HG02798 (cell line): ENCODE results near the gene MRPL19.
"Not testable (repeated sequence)": the region's sequence is repeated elsewhere in the genome, so short reads cannot be mapped to it uniquely, and the experiment has no call there.

ENCODE experiments used
- ATAC-seq: cut with Tn5 transposase; IDR thresholded peaks from one replicate; pipeline ENCODE4 v1.9.1; 2021; ENCODE audit warnings: mild to moderate bottlenecking; ENCODE audit not compliant: unreplicated experiment, poor library complexity

Gene MRPL19

GRCh38 chr2:75656563-75656962 is 10.0 kb downstream of the MRPL19 start:
- no peak for ATAC-seq

DNA sequence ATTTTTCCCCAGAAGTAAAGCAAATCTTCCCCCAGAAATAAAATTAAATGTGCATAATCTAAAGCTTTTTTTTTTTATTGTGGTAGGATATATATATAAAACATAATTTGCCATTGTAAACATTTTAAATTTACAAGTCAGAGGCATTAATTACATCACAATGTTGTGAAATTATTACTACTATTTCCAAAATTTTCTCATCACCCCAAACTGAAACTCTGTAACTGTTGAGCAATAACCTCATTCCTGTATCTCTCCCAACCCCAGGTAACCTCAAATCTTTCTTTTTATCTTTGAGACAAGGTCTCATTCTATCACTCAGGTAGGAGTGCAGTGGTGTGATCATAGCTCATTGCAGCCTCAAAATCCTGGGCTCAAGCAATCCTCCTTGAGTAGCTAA is 11.2 kb downstream of the MRPL19 start:
- no peak for ATAC-seq

GRCh38 chr2:75666911-75667310 is 20.3 kb downstream of the MRPL19 start:
- no peak for ATAC-seq

- ATAC-seq = no peak
Observed at GRCh38 chr2:75667884-75668283, 21.3 kb downstream of the MRPL19 start.

- ATAC-seq = not testable (repeated sequence)
Observed at GRCh38 chr2:75675423-75675822, 28.8 kb downstream of the MRPL19 start.

GRCh38 chr2:75675908-75676307 is 29.3 kb downstream of the MRPL19 start:
- no peak for ATAC-seq

DNA sequence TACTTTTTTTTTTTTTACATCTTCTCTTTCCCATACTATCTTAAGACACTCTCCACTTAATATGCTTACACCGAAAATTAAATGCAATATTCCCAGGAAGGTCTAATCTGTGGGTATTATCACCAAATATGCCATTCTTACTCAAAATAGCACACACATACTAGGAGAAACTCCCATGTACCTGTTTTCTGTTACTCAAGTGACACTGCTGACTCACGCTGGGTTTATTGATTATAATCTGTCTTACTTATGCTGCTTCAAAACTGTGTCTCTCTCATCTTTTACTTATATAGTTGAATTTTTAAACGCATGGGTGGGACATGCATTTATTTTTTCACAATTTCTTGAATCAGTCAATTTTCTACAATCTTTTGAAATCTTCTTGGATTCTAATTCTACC is 29.9 kb downstream of the MRPL19 start:
- no peak for ATAC-seq

DNA sequence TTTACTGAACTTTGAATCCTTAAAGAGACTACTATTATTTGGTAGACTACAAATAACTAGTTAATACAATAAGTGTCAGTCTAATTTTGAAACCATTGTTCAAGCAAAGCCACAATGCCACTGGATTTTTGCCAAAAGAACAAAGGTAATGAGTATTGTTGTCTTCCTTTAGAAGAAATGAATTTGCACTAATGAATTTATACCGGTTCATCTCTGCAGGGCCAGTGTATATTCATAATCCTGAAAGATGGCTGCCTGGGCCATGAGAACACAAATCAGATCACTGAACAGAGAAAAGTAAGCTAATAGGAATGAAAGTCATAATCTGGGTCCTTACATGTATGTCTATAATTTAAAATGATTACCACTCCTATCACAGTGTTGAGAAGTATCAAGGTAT is 33.0 kb downstream of the MRPL19 start:
- no peak for ATAC-seq

GRCh38 chr2:75680402-75680801 is 33.8 kb downstream of the MRPL19 start:
- no peak for ATAC-seq

DNA sequence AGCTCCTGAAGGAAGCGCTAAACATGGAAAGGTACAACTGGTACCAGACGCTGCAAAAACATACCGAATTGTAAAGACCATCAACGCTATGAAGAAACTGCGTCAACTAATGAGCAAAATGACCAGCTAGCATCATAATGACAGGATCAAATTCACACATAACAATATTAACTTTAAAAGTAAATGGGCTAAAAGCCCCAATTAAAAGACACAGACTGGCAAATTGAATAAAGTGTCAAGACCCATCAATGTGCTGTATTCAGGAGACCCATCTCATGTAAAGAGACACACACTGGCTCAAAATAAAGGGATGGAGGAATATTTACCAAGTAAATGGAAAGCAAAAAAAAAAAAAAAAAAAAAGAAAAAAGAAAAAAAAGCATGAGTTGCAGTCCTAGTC is 36.8 kb downstream of the MRPL19 start:
- not testable (repeated sequence) for ATAC-seq

DNA sequence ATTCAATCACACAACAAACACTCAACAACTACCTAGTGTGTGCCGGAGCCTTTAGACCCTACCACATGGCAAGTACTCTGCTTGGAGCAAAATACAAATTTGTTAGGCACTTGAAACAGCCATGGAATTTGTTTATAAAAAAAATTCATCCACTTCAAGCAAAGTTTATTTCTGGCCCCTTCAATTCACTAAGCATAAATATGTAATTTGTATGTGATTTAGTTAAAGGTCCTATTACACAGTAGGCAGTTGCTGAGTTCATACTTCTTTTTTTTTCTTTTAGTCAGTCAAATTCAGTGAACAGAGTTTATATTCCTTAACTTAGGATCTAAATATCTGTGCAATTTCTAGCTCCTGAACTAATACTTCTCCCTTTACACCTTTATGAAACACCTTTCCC is 41.6 kb downstream of the MRPL19 start:
- ATAC-seq = no peak

- ATAC-seq = no peak
Observed at GRCh38 chr2:75698918-75699317, 52.3 kb downstream of the MRPL19 start.

GRCh38 chr2:75702593-75702992 is 56.0 kb downstream of the MRPL19 start:
- ATAC-seq = no peak

DNA sequence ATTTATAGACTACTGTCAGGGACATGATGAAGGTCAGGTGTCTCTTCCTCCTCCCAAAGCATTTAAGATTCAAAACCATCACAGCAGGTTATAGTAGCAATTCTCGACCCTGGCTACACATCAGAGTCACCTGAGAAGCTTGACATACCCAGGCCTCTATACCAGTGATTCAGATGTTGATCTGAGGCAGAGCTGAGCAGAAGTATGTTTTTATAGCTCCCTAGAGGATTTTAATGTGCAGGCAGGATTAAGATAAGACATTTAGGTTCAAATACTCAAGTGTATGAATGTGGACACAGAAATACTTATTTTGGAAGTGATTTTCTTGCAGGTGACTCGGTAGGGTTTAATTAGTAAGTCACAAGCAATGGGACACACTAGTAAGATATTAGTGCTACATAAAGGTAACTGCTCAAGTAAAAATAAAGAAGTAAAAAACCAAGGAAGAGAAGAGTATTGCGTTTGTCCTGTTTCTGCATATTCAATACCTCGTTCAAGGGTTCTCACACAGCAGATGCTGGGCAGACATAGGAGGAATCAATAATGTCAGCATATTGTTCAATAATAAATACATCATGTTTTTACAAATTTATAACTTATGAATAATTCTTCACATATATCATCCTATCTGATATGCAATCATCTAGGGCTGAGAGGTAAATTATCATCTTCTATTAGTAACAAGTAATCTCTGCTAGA is 57.2 kb downstream of the MRPL19 start:
- ATAC-seq = no peak

- no peak for ATAC-seq
Observed at GRCh38 chr2:75705921-75706320, 59.3 kb downstream of the MRPL19 start.

DNA sequence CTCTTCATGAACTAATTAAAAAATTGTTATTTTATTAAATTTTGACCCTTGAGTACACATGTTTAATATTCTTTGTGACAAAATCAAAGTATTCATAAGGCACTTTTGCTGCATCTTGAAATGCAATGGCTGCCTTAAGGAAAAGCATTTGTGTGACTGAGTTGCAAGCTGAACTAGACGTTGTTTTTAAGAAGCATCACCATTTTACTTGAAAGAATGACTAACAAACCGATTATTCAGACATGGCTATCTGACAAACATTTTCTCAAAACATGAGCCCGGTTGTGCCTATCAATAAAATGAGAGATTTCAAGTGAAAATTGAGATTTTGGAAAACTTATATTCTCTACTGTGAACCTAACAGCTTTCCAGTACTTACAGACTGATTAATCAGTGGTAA is 61.3 kb downstream of the MRPL19 start:
- no peak for ATAC-seq

GRCh38 chr2:75709297-75709696 is 62.7 kb downstream of the MRPL19 start:
- no peak for ATAC-seq

DNA sequence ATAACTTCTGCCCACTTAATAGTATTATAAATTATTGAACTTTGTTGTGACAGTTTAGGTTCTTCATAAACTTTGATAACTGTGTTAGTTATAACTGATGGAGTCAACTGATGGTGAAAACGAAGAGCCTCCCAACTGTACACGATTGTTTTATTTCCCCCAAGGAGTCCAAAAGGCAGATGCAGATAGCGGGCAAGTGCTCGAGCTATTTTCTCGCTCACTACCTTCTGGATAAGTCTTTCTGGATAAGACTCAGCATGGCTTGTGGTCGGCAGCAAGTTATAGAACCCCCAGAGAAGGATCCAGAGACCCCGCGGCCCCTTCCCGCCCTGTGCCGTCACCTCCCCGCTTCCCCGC is 63.6 kb downstream of the MRPL19 start:
- ATAC-seq = no peak

DNA sequence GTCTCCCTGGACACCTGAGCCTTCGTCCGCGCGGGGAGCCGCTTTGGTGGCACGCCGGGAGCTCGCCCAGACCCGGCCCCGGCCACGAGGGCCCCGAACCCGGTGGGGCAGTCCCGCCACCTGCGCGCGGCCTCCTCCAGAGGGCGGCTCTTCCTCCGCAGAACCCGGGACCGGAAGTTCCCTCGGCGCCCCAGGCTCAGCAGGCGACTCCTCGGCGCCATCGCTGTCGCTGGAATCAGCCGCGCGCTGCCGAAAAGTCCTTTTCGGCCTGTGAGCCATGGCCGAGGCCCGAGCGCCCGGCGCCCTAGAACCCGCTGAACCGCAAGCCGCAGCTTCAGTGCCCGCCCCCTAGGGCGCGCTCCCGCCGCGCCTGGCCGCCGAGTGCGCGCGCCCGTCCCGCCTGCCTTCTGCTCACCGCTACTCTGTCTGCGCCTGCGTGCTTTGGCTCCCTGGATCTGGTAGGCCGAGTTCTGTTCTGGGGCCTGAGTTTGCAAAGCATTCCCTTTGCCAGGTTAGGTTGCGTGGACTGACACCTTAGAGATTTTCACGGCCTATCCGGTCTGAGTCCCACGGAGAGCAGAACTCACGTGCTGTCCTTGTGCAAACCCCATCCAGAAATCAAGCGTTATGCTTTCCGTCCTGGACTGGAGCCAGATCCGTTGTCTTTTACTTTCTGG is 64.1 kb downstream of the MRPL19 start, which contains the start of gene GCFC2:
TSS of gene GCFC2 (minus strand) at position 339 of the 677 bp plus-strand sequence. CDS start at position 279, 60 bp downstream.
- peak; percentile 96 for ATAC-seq

- not testable (repeated sequence) for ATAC-seq
Observed at GRCh38 chr2:75711590-75711989, 65.0 kb downstream of the MRPL19 start.

DNA sequence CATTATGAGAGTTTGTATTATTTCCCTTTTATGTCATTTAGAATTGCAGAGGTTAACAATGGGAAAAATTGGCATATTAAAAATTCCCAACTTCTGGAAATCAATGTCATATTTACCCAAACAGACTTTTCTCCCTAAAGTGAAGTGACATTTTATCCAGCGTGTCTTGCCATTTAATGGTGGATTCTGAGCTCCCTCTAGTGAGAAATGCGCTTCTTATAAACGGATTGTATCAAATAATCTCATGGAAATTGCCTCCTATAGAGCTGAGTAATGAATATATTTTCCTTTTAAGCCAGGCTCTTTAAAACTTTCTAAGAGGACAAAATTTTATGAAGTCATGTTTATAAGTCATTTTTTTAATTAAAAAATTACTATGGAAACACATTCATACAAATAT is 69.8 kb downstream of the MRPL19 start:
- no peak for ATAC-seq

- no peak for ATAC-seq
Observed at GRCh38 chr2:75719616-75720015, 73.0 kb downstream of the MRPL19 start.
